Measurements from ENCODE around the gene CYRIA.

CYRIA gene

DNA sequence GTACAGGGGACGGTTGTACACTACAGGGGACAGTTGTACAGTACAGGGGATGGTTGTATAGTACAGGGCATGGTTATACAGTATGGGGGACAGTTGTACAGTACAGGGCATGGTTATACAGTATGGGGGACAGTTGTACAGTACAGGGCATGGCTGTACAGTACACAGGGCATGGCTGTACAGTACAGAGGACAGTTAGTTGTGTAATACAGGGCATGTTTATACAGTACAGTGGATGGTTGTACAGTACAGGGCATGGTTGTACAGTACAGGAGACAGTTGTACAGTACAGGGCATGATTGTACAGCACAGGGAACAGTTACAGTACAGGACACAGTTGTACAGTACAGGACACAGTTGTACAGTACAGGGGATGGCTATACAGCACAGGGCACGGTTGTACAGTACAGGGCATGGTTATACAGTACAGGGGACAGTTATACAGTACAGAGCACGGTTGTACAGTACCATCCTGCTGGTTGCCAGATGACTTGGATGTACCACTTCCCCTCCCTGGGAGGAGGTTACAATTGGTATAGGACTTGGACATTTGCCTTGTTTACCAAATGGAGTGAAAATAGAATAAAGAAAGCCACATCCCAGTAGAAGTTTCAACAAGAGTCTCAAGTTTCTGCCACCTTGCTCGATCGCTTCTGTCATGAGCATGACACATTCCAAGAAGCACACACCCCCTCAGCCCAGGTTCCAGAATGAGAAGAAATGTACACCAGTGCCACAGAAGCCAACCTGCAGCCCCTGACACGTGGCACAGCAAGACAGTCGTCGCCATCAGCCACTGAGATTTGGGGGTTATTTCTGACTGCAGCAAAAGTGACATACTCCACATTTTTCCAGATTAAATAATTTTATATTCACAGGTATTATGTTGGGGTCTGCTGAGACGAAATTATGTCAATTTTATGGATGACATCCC is 16.0 kb downstream of the CYRIA start:
- no peak for DNase-seq

DNA sequence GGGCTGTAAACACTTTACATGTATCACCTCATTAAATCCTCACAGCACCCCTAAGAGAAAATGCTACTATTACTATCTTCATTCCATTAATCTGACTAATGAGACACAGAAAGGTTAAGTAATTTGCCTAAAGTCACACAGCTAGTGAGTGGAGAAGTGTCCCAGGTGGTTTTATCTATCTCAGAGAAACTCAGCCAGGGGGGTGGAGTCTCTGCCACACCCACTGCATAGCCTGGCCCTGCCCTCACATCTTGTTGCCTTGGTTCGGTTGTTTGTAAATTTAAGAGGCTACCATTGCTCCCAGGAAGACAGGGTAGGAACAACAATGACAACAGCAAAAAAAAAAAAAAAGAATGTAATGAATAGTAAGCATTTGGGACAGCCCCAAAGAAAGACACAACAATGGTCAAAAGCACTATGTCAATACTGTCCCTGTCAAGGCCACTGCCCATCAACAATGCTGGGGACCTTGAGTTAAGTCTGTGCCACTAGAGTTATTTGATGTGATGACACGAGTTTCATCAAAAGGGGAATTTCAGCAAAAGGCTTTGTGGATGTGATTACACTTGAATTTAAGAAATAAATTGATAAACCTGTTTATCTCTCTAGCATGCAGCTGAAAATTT is 17.5 kb downstream of the CYRIA start:
- DNase-seq: peak; percentile 34

DNA sequence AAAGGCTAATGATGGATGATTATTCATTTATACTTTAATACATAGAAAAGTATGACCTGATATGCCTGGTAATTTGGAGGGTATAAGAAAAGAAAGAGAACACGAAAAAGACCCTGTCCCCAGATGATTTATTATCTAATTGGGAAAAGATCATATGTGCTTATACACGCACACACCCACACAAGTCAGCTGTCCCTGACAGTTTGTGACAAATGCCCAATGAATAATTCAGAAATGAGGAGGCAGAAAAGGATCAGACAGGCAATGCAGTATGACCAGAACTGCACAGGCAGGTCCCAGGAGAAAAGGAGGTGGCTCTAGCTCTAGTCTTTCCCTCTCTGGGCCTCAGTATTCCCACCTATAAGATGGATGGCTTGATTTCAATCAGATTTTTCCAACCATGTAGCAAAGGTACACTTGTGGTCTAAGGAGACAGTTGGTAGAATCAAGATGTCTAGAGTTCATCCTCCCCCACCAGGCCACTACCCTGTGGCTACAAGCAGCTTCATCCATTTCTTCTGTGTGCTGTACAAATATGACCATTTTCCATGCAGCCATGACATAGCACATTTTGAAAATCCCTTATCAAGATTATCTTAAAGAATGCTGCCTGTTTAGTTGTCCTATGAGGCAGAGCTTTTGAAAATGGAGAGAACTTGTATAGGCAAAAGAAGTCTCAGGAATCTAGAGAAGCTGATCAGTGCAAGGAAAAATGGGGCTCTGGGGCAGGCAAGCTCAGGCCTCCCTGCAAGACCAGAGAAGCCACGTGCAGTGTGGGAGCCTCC is 19.7 kb downstream of the CYRIA start:
- DNase-seq: peak; percentile 30

DNA sequence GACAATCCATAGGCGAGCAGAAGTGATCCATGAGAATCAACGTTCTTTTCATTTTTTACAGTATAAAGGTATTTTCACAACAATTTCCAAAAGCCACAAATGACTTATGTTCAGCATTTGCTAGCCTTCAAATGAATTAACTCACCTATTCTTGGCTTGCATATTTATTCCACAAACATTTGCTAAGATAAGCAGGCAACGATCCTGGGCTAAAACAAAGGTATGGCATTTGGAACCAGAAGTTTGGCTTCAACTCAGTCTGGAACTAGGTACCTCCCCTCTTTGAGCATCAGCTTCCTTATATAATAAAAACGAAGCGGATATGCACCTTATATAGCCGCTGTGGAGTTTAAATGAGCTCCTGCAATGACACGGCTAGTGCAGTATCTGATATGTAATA is 20.5 kb downstream of the CYRIA start:
- DNase-seq: no peak

DNA sequence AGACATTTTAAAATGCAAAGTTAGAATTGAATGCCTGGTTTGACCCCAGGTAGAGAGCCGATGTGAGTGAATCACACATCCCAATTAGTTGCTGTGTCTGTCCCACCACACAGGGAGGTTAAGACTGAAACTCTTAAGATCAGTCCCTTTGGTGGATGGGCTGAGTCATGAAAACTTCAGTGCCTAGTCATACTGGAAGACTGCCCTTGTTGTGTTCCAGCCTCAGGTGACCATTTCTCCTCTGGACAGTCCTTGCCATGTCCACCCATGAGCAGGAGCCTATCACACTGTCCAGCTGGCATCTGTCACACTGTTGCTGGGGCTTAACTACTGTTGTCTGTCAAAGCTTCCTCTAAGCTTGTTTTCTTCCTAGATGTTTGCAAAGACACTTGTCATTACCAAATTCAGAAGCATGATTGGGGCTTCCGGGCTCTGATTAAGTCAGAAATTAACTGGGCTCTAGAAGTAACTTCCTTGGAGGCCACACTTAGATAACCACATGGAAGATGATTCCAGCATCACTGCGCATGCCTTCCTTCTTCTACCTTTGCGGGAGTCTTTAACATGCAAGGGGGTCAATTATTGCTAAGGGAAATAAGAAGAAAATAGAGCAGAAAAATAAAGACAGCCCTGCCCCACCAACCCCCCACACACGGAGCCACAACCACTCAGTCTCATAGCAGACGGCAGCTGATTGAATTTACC is 21.3 kb downstream of the CYRIA start:
- DNase-seq: no peak

DNA sequence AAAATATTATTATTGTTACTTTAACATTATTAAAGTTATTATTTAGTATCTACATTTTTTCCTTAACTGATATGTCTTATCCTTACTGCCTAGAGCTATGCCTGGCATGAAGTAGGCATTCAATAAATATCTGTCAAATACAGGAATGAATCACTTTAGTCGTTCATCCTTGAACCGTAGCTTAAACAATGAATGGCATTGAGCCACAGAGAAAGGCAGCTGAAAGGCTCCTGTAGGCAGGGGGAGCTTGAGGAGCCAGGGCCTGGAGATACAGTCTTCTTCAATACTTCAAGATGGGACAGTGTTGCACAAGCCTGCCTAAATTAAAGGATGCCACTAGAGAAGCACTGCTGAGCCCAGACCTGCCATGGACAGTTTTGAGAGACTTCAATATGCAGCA is 22.5 kb downstream of the CYRIA start:
- no peak for DNase-seq

DNA sequence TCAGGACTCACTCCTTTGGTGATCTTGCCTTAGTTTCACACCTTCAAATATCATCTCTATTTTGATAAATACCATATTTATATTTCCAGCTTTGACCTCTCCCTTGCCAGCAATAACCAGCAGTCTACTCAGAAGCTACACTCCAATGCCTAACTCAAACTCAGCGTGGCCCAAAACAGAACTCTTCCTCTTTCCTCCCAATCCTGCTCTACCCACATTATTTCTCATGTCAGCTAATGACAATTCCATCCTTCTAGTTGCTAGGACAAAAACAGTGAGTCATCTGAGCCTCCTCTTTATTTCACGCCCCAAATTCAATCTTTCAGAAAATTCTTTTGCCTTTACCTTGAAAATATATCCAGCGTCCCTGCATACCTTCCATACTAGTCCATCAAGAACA is 23.5 kb downstream of the CYRIA start:
- DNase-seq: no peak

DNA sequence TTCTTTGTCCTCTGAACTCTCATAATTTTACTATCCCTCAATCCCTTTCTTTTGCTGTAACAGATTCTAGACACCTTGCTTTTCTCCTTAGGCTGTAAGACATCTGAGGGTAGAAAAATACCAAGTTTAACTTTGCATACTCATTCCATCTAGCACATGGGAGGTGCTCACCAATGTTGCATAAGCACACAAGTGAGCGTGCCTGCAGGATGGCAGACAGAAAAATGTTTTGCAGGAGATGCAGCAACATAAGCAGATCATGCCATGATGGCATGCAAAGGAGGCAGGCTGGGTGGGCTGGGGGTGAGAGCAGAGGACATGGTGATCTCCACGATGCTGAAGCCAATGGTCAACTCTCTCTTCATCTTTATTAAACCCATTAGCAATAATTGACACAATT is 24.1 kb downstream of the CYRIA start:
- DNase-seq: no peak

DNA sequence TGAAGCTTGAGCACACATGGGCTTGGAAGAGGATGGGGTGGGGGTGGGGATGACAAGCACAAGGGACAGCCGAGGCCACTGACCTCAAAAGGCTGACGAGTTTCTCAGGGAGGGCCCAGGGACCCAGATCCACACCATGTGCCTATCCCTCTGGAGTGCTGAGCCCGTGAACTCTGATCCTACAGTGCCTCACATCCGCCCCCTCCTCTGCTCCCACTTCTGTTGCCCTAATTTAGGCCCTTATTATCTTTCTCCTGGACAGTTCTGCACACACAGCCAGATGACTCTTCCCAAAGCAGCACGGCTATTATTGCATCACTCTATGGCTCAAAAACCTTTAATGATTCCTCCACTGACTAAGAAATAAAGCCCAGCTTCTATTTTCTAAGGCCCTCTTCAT is 24.8 kb downstream of the CYRIA start:
- DNase-seq: no peak

DNA sequence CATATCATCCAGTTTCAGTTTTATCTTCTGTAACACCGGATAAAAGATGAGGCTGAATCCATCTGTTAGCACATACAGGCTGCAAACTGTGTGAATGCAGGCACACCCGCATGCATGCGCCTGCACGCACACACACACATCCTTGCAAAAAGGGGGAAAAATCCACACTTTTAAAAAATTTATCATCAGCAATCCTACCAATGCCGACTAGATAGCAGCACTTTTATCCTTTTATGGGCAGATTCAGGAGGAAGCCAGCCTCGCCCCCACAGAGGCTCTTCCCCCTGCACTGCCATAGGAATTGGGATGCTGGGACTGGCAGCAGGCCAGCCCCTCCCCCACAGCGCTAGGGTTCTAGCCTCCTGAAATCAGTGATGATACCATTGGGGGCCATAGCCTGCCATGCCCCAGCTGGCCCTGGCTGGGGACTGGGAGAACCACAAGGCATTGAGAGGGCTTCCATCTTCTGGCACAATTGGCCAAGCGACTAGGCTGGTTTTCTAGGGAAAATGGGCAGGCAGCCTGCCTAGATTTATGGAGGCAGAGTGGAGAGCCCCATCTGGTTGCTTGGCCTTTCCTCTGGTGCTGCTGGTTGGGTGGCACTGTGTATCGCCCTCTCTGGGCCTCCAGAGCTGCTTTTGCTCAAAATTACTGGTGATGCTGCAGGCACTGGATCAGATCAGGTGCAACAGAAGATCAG is 25.5 kb downstream of the CYRIA start:
- no peak for DNase-seq

DNA sequence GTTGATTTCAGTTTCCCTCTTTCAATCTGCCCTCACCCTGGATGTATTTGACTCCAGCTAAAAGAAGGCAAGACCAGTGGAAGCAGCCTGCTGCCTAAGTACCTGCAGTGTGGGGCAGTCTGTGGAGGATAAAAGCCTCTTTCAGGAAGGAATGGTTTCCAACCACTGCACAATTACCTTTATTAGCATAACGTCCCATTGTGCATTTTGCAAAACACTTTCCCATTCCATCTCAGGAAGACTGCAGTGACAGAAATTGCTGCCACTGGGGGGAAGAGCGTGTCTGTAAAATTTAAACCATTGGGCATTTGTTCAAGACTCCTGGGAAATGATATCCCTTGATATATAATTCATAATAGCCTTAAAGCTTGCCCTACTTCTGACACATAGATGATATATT is 26.2 kb downstream of the CYRIA start:
- no peak for DNase-seq

DNA sequence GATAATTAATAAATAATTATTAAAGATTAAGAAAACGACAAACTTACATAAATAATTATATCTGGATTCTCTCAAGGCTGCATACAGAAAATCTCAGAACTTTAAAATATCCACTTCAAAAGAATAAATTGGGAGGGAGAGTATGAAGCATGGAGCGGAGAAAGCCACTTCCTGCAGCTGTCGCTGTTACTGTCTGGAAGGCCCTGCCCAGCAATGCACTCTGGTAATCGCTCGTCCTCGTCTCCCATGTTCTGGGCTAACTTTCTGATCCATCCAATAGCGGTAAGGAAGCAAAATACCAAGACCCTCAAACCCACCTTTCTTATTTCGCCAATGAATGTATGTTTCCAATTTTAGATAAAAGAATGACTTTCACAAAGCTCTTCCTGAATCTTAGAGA is 26.7 kb downstream of the CYRIA start:
- no peak for DNase-seq

DNA sequence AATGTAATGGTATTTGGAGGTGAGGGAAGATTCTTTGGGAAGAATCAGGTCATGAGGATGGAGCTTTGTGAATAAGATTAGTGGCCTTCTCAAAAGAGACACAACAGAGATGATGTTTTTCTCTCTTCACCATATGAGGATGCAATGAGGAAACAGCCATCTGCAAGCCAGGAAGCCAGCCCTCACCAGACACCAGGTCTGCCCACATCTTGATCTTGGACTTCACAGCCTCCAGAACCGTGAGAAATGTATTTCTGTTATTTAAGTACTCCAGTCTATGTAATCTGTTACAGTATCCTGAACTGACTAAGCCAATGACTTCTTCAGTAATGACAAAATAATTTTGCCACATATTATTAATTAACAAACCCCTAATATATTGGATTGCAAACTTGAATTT is 28.3 kb downstream of the CYRIA start:
- no peak for DNase-seq

DNA sequence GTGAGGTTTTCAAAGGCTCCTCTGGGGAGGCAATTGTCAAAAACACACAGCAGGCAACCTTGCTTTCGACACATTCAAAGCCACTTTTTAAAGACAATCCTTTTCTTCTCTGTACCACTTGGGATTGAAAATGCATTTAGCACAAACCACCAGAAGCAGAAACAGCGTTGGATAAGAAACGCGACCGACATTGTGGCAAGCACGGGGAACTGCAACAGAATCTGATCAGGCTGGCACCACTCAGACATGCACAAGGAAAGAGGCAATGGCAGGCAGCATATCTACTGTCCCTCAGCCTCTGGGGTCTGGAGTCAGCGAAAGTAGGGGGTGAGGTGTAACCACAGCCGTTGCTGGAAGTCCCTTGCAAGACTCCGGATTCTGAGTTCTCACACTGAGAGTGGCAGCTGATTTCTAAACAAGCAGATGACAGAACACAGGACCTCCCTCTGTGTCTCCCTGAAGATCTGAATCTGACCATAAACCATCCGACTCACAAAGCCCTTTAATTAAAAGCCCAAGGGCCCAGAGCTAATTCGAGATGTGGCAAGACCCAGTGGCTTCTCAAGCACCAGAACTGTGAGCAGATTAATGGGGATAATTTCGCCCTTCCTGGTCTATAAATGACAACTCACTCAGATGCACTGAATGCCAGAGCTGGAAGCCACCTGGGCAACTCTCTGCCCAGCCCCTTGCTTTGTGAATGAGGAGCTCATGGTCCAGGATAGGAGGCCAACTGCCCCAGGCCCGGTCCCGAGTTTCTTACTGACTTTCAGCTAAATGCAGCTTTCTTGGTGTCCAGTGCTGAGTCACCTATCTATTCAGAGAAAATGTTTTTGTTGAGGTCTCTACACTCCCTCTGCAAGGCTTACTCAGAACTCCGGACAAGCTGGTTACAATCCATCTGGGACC is 29.6 kb downstream of the CYRIA start:
- DNase-seq: peak; percentile 40

DNA sequence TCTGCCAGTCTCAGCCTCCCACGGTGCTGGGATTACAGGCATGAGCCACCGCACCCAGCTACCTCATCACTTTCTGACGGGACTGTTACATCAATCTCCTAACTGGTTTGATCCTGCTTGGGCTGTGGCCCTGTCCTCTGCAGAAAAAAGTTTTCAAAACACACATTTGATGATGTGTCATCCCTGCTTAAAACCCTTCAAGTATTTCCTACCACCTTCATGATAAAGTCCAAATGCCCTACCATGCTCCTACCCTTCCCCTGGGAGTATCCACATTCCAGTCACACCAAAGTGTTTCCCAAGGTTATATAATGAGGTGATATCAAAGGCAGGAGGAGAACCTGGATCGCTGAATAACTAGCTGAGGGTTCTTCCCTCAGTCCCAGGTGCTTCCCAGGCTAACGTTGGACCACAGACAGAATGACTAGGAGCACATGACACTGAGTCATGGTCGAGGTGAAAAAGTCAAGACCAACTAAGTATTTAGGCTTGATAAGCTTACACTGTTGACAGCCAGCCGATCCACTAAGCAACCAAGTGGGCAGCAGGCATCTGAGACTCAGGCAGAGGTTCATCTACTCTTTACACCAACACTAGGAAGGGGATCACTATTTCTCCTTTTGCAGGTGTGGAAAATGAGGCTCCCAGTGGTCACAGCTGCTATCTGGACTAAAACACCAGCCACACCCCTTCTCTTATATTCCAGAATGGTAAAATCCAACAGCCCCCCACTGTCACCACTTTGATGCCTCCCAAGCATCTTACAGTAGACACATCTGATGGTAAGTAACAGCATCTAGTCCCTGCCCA is 31.8 kb downstream of the CYRIA start:
- DNase-seq: no peak

DNA sequence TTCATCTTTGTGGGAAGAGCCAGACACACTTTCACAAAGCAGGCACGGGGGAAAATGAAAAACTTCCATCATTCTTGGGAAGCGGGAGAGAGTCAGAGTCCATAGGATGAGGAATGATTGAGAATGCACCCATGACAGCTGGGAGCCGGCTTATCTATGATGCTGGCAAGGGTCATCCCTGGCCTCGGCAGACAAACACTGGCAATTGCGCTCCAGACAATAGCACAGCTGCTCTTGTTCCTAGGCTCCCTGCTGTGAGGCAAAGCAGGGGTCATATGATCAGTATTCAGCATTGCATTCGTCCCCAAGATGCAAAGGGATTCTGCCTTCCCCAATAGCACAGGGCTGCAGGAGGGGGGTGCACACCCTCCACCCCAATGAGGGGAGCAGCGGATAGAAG is 33.0 kb downstream of the CYRIA start:
- no peak for DNase-seq

DNA sequence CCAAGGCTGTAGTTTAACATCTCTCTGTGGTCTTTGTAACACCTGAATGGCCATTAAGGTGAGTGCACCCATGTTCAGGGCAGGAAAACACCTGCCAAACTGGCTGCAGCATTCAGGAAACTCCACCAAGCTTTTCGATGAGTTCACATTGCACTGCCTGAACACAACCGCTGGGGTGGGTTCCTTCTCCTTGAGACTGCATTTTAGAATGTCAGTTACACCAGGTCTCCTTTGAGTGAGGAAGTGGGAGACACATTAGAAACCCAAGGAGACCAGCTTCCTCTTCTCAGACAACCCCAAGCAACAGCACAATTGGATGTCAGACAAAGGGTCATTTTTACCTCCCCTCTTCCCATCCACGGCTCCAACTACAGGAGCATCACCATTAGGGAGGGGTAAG is 35.2 kb downstream of the CYRIA start:
- DNase-seq: no peak

DNA sequence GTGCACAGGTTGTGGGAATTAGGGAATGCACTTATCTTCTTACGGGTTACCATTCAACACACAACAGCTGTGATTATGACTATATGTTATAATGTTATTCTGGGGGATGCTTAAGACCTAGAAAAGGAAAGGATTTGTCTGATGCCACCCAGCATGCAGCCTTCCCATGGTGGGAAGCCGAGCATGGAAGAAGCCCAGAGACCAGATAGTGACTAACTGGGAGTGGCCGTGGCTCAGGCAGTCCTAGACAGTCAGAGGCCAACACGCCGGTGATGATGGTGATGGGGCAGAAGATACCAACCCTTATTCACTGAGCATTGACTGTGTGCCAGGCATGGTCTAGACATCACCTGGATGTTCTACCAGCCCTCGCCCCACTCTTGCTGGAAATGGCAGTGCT is 35.9 kb downstream of the CYRIA start:
- no peak for DNase-seq

DNA sequence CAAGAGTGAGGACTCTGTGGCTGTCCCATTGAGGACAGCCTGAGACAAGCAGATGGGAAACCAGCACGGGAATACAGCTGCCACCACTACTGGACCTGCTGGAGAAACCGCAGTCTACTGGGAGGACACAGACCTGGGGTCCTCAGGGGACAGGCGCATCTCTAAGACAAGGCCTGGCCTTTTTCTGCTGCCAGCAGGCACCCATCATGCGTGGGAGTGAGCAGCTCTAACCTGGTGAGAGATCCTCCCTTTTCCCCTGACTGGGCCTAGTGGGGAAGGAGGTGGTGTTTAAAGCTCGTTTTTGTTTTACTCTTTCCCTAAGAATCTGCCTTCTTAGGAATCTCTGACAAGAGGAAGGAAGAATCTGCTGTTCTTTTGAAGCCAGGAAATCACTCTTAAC is 36.6 kb downstream of the CYRIA start:
- DNase-seq: no peak

DNA sequence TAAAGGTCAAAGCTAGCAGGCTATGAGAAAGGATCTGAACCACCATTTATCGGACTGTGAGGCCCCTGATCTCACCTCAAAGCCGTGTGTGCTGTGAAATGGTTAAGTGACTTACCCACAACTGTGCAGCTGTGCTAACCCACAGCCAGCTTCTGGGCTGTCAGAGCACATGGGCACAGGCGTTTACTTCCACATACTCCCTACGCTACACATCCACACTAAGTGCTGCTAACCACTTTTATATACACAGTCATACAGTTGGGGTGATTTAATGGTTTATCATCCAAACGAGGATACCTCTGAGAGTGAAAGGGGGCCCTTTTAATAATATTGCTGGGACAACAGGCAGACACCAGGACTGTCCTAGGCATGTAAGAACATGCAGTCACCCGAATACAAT is 37.3 kb downstream of the CYRIA start:
- DNase-seq: no peak

All from hematopoietic multipotent progenitor cell treated with erythropoietin and hydrocortisone succinate and interleukin-3 and kit ligand, for 8 days (in vitro differentiated cells).